OCI-LY7 (cell line): ENCODE results near the gene LPAR3.

ENCODE experiments used
- EZH2phosphoT487 ChIP-seq: fragments of 200-600 bp; sonication (generic); IDR thresholded peaks from 2 replicates; pipeline ENCODE4 v1.6.1; 2018; ENCODE audit warnings: low read depth, borderline replicate concordance, mild to moderate bottlenecking, mixed run types, antibody characterized with exemption, low read length, moderate library complexity, mixed read lengths
- TF ChIP-seq, protein P1 (sequence below): fragments of 200-600 bp; sonication (generic); conservative IDR thresholded peaks from 2 replicates; pipeline ENCODE4 v1.5.1; 2014; ENCODE audit warnings: mild to moderate bottlenecking, antibody characterized with exemption, low read length, moderate library complexity, mixed read lengths

DNA sequence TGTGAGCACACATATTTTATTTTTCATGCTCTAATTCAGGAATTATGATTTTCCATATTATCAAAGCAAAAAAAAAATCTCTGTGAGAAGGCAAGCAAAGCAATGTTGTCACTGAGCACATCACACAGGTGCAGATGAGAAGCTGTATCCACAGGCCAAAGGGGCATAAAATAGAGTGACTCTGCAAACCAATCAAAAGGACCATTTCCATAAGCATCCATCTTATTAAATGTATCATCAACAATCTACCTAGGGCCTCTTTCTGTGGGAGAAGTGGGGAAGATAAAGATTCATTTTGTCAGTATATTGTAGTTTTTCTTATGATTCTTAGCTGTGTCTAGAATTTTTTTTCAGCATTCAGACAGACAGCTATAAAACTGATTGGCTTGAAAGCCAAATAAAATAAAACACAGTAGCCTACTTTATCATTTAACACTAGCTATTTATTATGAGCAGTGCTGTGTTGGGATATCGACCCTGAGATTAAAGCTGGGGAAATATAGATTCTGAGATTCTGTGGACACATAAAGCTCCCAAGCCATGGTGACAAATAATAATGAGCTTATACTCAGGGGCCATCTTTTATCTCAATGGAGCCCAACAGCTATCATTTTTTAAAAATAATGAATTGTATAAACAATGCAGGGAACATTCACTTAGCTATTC, 90.3 kb downstream of the LPAR3 start:
- TF ChIP-seq, protein P1, sequence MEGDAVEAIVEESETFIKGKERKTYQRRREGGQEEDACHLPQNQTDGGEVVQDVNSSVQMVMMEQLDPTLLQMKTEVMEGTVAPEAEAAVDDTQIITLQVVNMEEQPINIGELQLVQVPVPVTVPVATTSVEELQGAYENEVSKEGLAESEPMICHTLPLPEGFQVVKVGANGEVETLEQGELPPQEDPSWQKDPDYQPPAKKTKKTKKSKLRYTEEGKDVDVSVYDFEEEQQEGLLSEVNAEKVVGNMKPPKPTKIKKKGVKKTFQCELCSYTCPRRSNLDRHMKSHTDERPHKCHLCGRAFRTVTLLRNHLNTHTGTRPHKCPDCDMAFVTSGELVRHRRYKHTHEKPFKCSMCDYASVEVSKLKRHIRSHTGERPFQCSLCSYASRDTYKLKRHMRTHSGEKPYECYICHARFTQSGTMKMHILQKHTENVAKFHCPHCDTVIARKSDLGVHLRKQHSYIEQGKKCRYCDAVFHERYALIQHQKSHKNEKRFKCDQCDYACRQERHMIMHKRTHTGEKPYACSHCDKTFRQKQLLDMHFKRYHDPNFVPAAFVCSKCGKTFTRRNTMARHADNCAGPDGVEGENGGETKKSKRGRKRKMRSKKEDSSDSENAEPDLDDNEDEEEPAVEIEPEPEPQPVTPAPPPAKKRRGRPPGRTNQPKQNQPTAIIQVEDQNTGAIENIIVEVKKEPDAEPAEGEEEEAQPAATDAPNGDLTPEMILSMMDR, result no peak
- TF ChIP-seq EZH2phosphoT487, result no peak
